IMR-90 (cell line): ENCODE measurements around the gene SLC25A44. TPM values are rescaled to one million over a fixed set of nuclear protein-coding genes. Genes with fewer than 3 reads are reported as not detected.

ENCODE experiments used
- ATAC-seq: fragments of 200-7000 bp; cut with Tn5 transposase; 2 replicates; pipeline ENCODE4 v1.9.1; 2020; ENCODE audit warnings: low read depth, mild to moderate bottlenecking, moderate library complexity
- BruUV-seq: library from RNA; stranded (reverse); fragments of 400-500 nt; replicated peaks from 2 replicates; lab custom pipeline; 2021; lab: Mats Ljungman, UMichigan
- CTCF ChIA-PET: fragments of 300-600 bp; formaldehyde crosslinking; extraction: SDS; loops from one replicate; lab custom pipeline; 2021; ENCODE audit warnings: antibody characterized with exemption; lab: Yijun Ruan, JAX
- POLR2A ChIA-PET: fragments of 300-600 bp; sonication (Branson Sonifier 250); formaldehyde crosslinking; loops from one replicate; lab custom pipeline; 2022; ENCODE audit warnings: antibody characterized with exemption; ENCODE audit not compliant: unreplicated experiment; lab: Charles Lee
- DNase-seq: peaks from one replicate; pipeline ENCODE4 v3.0.0; 2013
- H2AFZ ChIP-seq: replicated peaks from 2 replicates; pipeline ENCODE3; 2013; ENCODE audit warnings: low read length, mild to moderate bottlenecking; ENCODE audit not compliant: poor library complexity
- H2AK5ac ChIP-seq: 2 replicates; pipeline ENCODE4 v1.6.1; 2013; ENCODE audit warnings: low read depth, low read length, inconsistent platforms
- H2AK9ac ChIP-seq: replicated peaks from 2 replicates; pipeline ENCODE3; 2013; ENCODE audit warnings: mild to moderate bottlenecking, low read depth, low read length, moderate library complexity; ENCODE audit not compliant: poor library complexity
- H2BK120ac ChIP-seq: 2 replicates; pipeline ENCODE4 v1.6.1; 2013; ENCODE audit warnings: low read depth, low read length, inconsistent platforms
- H2BK15ac ChIP-seq: 3 replicates; pipeline ENCODE4 v1.6.1; 2013; ENCODE audit warnings: low read depth, low read length, inconsistent platforms
- H2BK20ac ChIP-seq: 2 replicates; pipeline ENCODE4 v1.6.1; 2013; ENCODE audit warnings: low read depth, mild to moderate bottlenecking, inconsistent platforms, low read length, moderate library complexity
- H2BK5ac ChIP-seq: 2 replicates; pipeline ENCODE4 v1.6.1; 2013; ENCODE audit warnings: mild to moderate bottlenecking, low read depth, low read length, inconsistent platforms; ENCODE audit not compliant: poor library complexity, severe bottlenecking
- H3K14ac ChIP-seq: replicated peaks from 2 replicates; pipeline ENCODE4 v1.6.1; 2013; ENCODE audit warnings: low read depth, low read length, inconsistent platforms
- H3K18ac ChIP-seq: 2 replicates; pipeline ENCODE4 v1.6.1; 2013; ENCODE audit warnings: low read depth, low read length, control low read depth
- H3K23ac ChIP-seq: 2 replicates; pipeline ENCODE4 v1.6.1; 2013; ENCODE audit warnings: low read depth, low read length, inconsistent platforms
- H3K27ac ChIP-seq: 2 replicates; pipeline ENCODE4 v1.5.1; 2013; ENCODE audit warnings: mild to moderate bottlenecking, control low read depth, low read length; ENCODE audit not compliant: insufficient read depth
- H3K27me3 ChIP-seq: 2 replicates; pipeline ENCODE4 v1.6.1; 2013; ENCODE audit warnings: low read length; ENCODE audit not compliant: control insufficient read depth, insufficient read depth
- H3K36me3 ChIP-seq: 2 replicates; pipeline ENCODE4 v1.6.1; 2013; ENCODE audit warnings: low read length, mixed read lengths; ENCODE audit not compliant: control insufficient read depth, insufficient read depth
- H3K4ac ChIP-seq: 2 replicates; pipeline ENCODE4 v1.6.1; 2013; ENCODE audit warnings: low read depth, low read length, inconsistent platforms
- H3K4me1 ChIP-seq: 2 replicates; pipeline ENCODE4 v1.6.1; 2013; ENCODE audit warnings: low read length, mixed read lengths; ENCODE audit not compliant: control insufficient read depth, insufficient read depth
- H3K4me2 ChIP-seq: 2 replicates; pipeline ENCODE4 v1.6.1; 2013; ENCODE audit warnings: low read depth, mild to moderate bottlenecking, control low read depth, low read length, moderate library complexity
- H3K4me3 ChIP-seq: 2 replicates; pipeline ENCODE4 v1.5.1; 2013; ENCODE audit warnings: low read depth, mild to moderate bottlenecking, control low read depth, low read length, moderate library complexity; ENCODE audit not compliant: insufficient read depth
- H3K56ac ChIP-seq: 2 replicates; pipeline ENCODE4 v1.6.1; 2013; ENCODE audit warnings: low read length, inconsistent platforms; ENCODE audit not compliant: insufficient read depth; ENCODE audit errors: extremely low read depth
- H3K79me1 ChIP-seq, 2 experiments: 2 replicates each; pipeline ENCODE4 v1.6.1; 2013; ENCODE audit warnings: low read length in 2 of 2, inconsistent platforms in 1 of 2, low read depth in 1 of 2
- H3K9ac ChIP-seq: 2 replicates; pipeline ENCODE4 v1.6.1; 2013; ENCODE audit warnings: low read depth, low read length, control low read depth
- H3K9me1 ChIP-seq: 2 replicates; pipeline ENCODE4 v1.6.1; 2013; ENCODE audit warnings: low read length, inconsistent platforms; ENCODE audit not compliant: insufficient read depth
- H3K9me3 ChIP-seq: 2 replicates; pipeline ENCODE4 v1.6.1; 2013; ENCODE audit warnings: low read length; ENCODE audit not compliant: control insufficient read depth, insufficient read depth
- H4K20me1 ChIP-seq: 2 replicates; pipeline ENCODE4 v1.6.1; 2013; ENCODE audit warnings: low read length, inconsistent platforms; ENCODE audit not compliant: insufficient read depth
- H4K5ac ChIP-seq: 2 replicates; pipeline ENCODE4 v1.6.1; 2013; ENCODE audit warnings: mild to moderate bottlenecking, low read depth, low read length, control low read depth
- H4K8ac ChIP-seq, 2 experiments: 2 replicates each; pipeline ENCODE4 v1.6.1; 2013; ENCODE audit warnings: low read depth in 2 of 2, low read length in 2 of 2, control low read depth in 1 of 2, inconsistent platforms in 1 of 2
- H4K91ac ChIP-seq: 2 replicates; pipeline ENCODE4 v1.6.1; 2013; ENCODE audit warnings: low read depth, low read length, inconsistent platforms; ENCODE audit not compliant: insufficient read depth
- BHLHE40 ChIP-seq: fragments of 150-350 bp; IDR thresholded peaks from 2 replicates; pipeline ENCODE4 v1.6.1; 2016; ENCODE audit warnings: mild to moderate bottlenecking, low read depth, low read length
- CHD1 ChIP-seq: IDR thresholded peaks from 2 replicates; pipeline ENCODE4 v1.6.1; 2012; ENCODE audit warnings: low read depth, low read length, improper control_type of control experiment
- CTCF ChIP-seq: conservative IDR thresholded peaks from 2 replicates; pipeline ENCODE4 v1.5.1; 2012; ENCODE audit warnings: mild to moderate bottlenecking, low read depth, low read length, improper control_type of control experiment
- NFE2L2 ChIP-seq: fragments of 150-350 bp; IDR thresholded peaks from 2 replicates; pipeline ENCODE4 v1.6.1; 2016; ENCODE audit warnings: low read depth, mild to moderate bottlenecking, low read length
- SMC3 ChIP-seq: fragments of 150-350 bp; IDR thresholded peaks from 2 replicates; pipeline ENCODE4 v1.6.1; 2016; ENCODE audit warnings: low read depth, mild to moderate bottlenecking, antibody characterized with exemption, low read length, moderate library complexity
- WGBS, 2 experiments: methylation state at CpG; one replicate each; pipeline versions ENCODE4 v1.1.5 to v1.1.7; 2013; ENCODE audit warnings: missing lambda C conversion rate in 2 of 2; ENCODE audit not compliant: insufficient read length in 1 of 2; ENCODE audit errors: extremely low coverage in 2 of 2; 5-methylcytosine and 5-hydroxymethylcytosine counted together
- dilution Hi-C: fragments of 300-500 bp; cut with HindIII; formaldehyde crosslinking; loops from one replicate; pipeline ENCODE4 v1.14.3; 2018; ENCODE audit warnings: low sequenced_read_pairs; ENCODE audit not compliant: unreplicated experiment
- in situ Hi-C: fragments of 300-500 bp; cut with MboI; formaldehyde crosslinking; loops from 3 replicates; pipeline ENCODE4 v1.14.3; 2019; ENCODE audit warnings: low sequenced_read_pairs, inconsistent platforms, mixed read lengths
- intact Hi-C: fragments of 100-400 bp; cut with micrococcal nuclease; formaldehyde crosslinking; loops from 2 replicates; pipeline ENCODE4 v1.10.0; 2022
- polyA plus RNA-seq, 3 experiments: library from polyadenylated mRNA; depleted of rRNA; stranded (reverse); fragments of >200 nt; gene quantifications; 2 replicates each; pipeline ENCODE4 v1.2.3, GENCODE V29; 2012; ENCODE audit warnings: low replicate concordance in 1 of 3
- total RNA-seq: library from RNA; depleted of rRNA; stranded (reverse); fragments of >200 nt; gene quantifications from 2 replicates; pipeline ENCODE4 v1.2.3, GENCODE V29; 2012

The SLC25A44 gene
- total and polyA plus RNA-seq, 2 of the 4 experiments (the other 2 are of a cell fraction), result 12.7 to 20.2 TPM

- Histone ChIP-seq H3K27ac (no peak overlapping the region), H4K91ac (no peak overlapping the region), H3K27me3 (no peaks in the 10 kb centered on the region), H4K20me1 (peaks cover 21% of the 10 kb centered on the region), H3K4ac (no peak overlapping the region), H3K9me3 (no peaks in the 10 kb centered on the region), H4K8ac (no peak overlapping the region), H2AK5ac (no peak overlapping the region), H3K36me3 (peaks cover 16% of the 10 kb centered on the region), H3K9ac (no peak overlapping the region), H3K9me1 (peaks cover 15% of the 10 kb centered on the region), H3K4me3 (no peak overlapping the region), H3K14ac (no peak overlapping the region), H3K56ac (no peak overlapping the region), H4K5ac (no peak overlapping the region), H3K79me1 (peaks cover 24 to 65% of the 10 kb centered on the region in 2 experiments), H3K23ac (no peak overlapping the region), H3K4me2 (no peak overlapping the region), H3K4me1 (no peaks in the 10 kb centered on the region), H2BK15ac (no peak overlapping the region), H3K18ac (no peak overlapping the region), H2BK5ac (no peak overlapping the region), H2BK120ac (no peak overlapping the region), H2AK9ac (no peak overlapping the region), H2AFZ (no peak overlapping the region), H2BK20ac (no peak overlapping the region)
- 69% methylated on average over 2 of the region's 4 CpGs; no CpG with 5 or more reads in 1 of the 2 experiments for WGBS, 2 experiments
- dilution Hi-C loops, result no loop called here
- ChIA-PET POLR2A (interaction anchor here (0.9 kb wide), 1 partner anchor 18 kb away, joined by 3 read pairs; no protein-coding TSS in a partner anchor), CTCF (interaction anchor here (1.1 kb wide), 1 partner anchor 17 kb away, joined by 3 read pairs; the partner anchor contains the start of gene PMF1)
- ATAC-seq, result no peak
- BruUV-seq, result no TSS peak
- no peak for DNase-seq
- no peak for TF ChIP-seq CHD1
- no peak for TF ChIP-seq NFE2L2
- no peak for TF ChIP-seq SMC3
- no peak for TF ChIP-seq CTCF
- no peak for TF ChIP-seq BHLHE40
- intact Hi-C loops, result no loop called here
- in situ Hi-C loops, result no loop called here
Measured at GRCh38 chr1:156195853-156196252, 1.9 kb downstream of the SLC25A44 start.
